NOMO-1 (cell line): ENCODE results near the gene MSLN.
A peak's percentile ranks its signal among the peaks of the same experiment; 100 is the strongest.

Experiments
- DNase-seq, 2 experiments: peaks; one replicate each; lab custom pipeline; 2025; ENCODE audit not compliant: unreplicated experiment in 2 of 2; lab: John Stamatoyannopoulos, UW

The MSLN gene

DNA sequence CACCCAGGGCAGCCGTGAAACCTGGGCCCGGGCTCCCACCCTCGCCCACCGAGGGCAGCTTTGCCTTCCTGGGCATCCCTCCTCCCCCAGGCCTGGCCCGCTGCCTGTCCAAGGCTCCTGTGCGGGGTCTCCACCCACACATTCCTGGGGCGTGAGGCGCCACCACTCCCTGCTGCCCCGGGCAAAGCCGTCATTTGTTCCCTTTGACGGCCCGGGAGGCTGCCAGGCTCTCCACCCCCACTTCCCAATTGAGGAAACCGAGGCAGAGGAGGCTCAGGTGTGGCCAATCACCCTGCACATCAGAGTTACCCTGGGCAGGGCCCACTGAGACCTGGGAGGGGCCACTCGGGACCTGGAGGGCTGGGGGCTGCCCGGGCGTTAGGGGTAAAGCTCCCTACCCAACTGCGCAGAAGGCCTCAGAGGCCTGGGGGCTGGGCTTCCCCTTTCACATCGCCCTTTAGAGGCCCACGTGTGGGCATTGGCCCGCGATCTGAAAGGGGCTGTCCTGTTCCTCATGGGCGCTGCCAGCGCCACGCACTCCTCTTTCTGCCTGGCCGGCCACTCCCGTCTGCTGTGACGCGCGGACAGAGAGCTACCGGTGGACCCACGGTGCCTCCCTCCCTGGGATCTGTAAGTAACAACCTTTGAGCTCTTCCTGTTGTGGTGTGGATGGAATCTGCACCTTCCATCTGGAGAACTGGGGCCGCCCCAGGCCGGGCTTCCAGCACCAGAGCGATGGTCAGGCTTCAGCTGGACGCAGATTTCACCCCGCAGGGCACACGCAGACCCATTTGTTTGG, at the start of gene MSLN:
Gene MSLN, plus strand, starts transcription at position 190 of the 799 bp plus-strand sequence. CDS start 1,947 bp downstream, outside the sequence.
- DNase-seq, result peak; percentile 89 to 90

DNA sequence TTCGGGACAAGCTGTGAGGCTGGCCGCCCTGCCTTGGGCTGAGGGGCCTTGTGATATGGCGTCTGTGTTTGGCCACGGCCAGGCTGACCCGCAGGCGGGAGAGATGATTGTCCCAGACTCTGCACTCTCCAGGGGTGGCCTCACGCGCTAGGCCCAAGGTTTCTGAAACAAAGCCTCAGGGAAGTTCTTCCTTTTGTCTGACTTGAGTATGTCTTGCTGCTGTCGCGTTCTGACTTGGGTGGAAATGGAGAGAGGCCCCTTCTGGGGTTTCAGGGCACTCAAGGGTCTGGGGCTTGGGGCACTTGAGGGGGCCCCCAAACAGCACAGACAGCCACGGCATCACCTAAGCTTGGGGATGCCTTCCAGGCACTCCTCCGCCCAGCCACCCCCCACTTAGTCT, 49.5 kb upstream of the MSLN start:
- no peak for DNase-seq

DNA sequence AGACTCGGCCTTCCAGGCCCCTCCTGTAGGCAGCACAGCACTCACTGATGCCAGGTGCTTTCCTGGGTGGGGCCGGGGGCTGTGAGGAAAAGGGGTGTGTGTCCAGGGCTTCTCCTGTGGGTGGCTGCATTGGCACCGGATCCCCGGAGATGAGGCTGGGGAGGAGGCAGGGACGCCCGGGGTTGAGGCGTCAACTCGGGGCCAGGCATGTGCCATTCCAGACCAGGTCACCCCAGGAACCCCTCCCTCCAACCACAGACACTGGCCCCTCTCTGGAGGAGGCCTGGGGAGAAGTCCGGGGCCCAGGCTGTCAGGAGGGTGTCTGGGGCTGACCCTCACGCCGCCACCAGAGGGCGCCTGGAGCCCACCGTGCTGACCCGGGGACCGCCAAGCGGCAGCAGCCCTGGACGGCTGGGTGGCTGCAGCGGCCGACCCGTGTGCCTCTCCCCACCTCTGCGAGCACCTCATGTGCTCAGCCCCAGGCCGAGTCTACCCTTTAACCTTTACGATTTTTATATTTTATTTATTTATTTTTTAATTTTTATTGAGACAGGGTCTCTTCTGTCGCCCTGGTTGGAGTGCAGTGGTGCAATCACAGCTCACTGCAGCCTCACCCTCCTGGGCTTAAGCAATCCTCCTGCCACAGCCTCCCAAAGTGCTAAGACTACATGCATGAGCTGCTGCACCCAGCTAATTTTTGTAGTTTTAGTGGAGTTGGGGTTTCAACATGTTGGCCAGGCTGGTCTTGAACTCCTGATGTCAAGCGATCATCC, 48.8 kb upstream of the MSLN start:
- DNase-seq, result peak; percentile 62 to 65

DNA sequence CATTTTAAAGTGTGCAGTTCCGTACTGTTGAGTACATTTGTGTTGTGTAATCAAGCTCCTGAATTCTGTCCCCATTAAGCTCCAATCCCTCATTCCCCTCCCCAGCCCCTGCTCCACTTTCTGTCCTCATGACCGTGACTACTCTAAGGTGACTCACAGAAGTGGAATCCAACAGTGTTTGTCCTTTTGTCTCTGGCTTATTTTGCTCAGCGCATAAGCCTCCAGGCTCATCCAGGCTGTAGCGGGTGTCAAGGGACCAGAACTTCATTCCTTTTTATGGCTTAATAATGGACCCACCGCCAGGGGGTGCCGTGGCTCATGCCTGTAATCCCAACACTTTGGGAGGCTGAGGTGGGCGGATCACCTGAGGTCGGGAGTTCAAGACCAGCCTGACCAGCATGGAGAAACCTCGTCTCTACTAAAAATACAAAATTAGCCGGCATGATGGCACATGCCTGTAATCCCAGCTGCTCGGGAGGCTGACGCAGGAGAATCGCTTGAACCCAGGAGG, 47.7 kb upstream of the MSLN start:
- DNase-seq, result peak in 1 of 2 experiments; percentile 17

DNA sequence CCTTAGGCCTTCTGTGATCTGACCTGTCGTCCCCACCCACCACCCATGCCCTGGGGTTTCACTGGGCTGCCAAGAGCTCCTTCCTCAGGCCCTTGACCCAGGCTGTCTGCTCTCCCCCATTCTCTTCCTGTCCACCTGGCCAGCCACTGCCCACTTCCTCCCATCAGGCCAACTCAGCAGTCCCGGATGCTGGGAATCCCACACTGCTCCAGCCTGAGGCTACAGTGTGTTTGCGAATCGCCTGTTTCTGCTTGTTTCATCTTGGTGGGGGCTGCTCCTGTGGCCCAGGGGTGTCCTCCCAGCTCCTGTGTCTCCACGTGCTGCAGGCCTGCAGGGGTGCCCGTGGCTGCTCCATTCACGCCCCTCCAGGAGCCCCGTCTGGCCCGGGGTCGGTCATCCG, 46.5 kb upstream of the MSLN start:
- no peak for DNase-seq

DNA sequence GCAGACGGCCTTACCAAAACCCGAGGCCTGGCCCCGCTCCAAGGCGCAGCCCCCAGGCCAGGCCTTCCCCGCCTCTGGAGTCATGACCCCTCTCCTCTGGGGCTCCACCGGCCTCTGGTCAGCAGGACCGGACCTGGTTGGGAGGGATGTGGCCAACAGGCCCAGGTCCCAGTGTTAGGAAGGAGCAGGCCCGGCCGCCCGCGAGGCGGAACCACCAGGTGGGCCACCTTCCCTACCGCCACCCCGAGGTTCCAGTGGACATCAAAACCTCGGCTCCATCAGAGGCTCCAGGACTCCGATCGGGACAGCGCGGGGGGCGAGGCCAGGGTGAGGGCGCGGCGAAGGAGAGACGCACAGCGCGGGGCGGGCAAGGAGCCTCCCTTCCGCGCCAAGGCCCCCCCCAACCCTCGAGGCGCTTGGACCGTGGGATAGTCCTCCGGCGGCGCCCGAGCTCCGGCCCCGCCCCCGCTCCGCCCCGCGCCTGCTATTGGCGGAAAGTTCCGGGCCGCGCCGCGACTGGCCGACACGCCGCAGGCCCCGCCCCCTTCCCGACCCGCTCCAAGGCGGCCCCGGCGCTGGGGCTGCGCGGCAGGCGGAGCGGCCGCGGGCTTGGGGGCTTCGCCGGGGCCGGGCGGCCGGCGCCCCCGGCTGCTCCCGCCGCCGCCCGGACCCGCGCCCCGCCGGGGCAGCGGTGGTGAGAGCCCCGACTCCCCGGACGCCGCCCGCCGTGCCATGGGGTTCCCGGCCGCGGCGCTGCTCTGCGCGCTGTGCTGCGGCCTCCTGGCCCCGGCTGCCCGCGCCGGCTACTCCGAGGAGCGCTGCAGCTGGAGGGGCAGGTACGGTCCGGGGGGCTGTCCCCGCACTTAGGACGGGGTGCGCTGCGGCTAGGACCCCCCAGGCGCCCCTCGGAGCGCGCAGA, 45.7 kb upstream of the MSLN start, which contains the start of gene METRN:
Gene METRN, plus strand, starts transcription at position 561 of the 919 bp plus-strand sequence. Its CDS starts 172 bp downstream, at position 733.
- DNase-seq, result peak; percentile 78 to 91

DNA sequence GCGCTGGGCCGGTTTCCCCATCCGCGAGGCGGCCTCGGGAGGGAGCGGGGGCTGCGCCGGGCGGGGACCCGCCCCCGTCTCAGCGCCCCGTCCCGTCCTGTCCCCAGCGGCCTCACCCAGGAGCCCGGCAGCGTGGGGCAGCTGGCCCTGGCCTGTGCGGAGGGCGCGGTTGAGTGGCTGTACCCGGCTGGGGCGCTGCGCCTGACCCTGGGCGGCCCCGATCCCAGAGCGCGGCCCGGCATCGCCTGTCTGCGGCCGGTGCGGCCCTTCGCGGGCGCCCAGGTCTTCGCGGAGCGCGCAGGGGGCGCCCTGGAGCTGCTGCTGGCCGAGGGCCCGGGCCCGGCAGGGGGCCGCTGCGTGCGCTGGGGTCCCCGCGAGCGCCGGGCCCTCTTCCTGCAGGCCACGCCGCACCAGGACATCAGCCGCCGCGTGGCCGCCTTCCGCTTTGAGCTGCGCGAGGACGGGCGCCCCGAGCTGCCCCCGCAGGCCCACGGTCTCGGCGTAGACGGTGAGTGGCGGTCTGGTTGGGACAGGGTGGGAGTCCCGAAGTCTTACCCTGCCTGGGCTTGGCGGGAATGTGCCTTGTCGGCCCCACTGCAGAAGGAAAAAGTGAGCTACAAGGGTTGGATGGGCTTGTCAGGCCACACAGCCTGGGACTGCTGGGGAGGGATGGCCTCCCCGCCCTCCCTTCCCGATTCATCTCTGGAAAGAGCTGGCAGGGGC, 44.9 kb upstream of the MSLN start:
- DNase-seq, result no peak

DNA sequence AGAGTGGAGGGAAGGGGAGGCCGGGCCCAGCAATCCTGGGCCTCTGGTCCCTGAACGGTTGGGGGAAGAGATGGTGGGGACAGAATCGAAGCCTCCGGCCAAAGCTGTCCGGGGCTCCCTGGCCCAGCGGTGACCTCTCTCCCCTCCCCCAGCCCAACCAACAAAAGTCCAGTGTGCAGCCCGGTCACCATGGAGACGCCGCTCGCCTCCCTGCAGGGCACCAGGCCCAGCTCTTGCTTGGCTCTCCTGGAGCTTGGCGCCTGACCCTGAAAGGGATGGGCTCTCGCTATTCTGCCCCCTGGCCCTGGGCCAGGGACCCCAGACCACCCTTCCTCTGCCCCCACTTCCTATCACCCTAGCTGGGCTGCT, 44.4 kb upstream of the MSLN start:
- no peak for DNase-seq

DNA sequence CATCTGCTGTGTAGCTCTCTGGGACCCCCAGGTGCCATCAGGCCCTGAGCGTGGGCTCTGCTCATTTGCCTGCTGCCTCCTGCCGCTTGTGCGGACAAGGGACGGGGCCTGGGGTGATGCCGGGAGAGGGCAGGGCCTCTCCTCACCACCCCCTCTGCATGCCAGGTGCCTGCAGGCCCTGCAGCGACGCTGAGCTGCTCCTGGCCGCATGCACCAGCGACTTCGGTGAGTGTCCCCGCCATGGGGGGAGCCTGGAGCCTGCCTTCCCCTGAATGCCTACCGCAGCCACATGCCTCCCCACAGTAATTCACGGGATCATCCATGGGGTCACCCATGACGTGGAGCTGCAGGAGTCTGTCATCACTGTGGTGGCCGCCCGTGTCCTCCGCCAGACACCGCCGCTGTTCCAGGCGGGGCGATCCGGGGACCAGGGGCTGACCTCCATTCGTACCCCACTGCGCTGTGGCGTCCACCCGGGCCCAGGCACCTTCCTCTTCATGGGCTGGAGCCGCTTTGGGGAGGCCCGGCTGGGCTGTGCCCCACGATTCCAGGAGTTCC, 43.7 kb upstream of the MSLN start:
- no peak for DNase-seq

DNA sequence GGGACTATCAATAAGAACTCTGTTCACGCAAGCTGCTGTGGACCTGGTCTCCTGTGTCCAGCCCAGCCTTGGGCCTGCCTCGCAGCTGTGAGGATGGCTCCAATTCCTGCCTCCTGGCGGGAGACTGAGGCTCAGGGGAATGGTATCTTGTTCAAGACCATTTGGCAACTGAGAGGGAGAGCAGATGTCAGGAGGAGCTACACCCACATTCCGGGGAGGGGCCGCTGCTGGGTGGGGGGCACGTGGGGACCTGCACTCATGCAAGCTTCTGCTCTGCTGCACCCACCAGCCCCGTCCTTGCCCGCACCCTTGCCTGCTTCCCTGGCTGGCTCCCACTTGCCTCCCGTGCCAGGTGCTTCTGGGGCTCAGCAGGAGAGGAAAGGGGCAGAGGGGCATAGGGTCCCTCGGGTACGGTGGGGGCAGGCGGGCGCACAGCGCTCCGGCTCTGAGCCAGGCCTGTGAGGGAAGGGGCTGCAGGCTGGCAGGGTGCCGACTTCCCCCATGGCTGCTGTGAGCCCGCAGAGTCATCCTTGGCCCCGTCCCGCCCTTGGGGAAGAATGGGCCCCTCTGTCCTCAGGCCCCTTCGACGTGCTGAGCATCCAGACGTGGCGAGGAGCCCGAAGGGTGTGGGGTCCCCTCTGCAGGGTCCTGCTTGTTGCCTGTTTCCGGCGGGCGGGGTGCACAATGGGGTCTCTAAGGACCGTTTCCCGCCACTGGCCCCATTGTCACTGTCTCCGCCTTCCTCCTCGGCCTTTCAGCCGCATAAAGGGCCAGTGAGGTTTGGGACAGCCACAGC, 42.9 kb upstream of the MSLN start:
- DNase-seq, result no peak

DNA sequence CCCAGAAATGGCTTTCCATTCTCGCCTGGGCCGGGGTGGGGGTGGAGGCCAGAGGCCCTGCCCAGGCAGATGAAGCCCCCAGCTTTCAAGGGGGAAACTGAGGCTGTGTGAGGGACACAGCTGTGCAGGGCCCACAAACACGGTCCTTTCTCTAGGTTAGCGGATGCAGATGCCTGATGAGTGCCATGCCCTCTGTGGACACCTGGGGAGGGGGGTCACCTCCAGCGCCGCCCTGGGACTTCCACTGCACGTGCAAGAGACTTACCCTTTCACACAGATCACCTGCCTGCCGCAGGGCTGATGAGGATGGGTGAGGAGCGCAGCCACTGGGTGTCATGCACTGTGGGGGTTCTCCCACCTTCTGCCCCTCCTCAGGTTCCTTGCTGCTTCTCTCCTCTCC, 42.1 kb upstream of the MSLN start:
- no peak for DNase-seq

DNA sequence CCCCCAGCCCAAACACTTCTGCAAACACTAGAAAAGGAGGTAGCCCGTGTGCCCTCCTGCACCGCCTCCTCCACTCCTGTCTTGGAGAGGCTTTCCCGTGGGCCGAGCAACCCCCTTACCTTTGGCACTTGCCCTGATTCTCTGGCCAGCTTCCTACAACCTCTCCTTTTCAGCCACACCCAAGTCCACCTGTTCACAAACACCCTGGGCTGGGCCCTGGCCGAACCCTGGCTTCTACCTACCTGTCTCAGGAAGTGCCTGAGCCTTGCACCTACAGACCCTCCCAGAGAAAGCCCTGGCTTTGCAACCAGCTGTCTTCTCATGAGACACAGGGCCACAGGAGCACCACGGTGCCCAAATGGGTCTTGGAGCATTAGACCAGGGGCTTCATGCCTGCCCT, 41.6 kb upstream of the MSLN start:
- no peak for DNase-seq

DNA sequence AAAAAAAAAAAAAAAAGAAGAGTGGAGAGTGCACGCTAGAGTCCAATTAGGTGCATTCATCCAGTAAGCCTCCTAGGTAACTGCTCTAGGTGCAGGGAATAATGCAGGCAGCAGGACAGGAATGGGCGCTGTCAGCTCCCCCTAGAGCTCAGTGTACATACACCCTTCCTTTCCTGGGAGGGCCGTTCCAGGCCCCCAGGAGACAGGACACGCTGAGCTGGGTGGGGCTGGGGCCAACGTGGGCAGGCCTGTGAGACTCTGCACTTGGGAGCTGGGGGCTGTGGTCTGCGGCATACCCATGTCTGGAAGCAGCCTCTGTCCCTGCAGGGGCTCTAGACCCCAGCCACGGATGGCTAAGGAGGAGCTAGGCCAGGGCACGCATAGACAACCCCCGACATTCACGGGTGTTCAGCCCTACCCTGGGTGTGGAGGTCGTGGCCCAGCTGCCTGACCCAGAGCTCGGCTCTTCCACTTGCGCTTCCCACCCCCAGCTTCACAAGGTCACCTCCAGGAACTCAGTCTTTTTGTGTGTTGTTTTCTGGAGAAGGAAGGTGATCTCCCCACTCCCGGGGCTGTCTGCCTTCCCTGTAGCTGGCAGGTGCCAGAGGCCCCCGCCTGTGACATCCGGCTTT, 40.6 kb upstream of the MSLN start:
- DNase-seq, result peak in 1 of 2 experiments; percentile 57

DNA sequence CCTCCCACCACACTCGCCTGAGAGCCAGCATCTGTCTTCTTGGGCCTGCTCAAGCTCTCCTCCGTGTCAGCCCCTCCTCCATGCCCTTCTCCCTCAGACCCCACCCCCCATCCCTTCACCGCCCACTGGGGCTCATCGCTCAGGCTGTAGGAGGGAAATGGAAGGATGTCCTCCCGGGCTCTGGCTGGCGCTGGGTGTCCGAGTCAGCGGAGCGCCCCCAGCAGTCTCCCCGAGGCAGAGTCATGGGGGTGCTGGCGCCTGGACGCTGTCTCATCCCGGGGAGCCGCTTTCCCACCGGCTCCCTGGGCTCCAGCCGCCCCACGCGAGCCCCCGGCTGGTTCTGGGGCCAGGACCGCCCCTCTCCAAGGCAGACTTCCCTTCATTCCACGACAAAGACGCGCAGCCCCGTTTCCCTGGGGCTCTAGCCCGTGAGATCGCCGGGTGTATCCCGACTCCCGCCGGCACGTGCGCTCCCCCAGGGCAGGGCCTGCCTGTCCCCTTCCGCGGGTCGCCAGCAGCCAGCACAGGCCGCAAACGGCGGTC, 40.0 kb upstream of the MSLN start:
- DNase-seq, result peak; percentile 23 to 57

DNA sequence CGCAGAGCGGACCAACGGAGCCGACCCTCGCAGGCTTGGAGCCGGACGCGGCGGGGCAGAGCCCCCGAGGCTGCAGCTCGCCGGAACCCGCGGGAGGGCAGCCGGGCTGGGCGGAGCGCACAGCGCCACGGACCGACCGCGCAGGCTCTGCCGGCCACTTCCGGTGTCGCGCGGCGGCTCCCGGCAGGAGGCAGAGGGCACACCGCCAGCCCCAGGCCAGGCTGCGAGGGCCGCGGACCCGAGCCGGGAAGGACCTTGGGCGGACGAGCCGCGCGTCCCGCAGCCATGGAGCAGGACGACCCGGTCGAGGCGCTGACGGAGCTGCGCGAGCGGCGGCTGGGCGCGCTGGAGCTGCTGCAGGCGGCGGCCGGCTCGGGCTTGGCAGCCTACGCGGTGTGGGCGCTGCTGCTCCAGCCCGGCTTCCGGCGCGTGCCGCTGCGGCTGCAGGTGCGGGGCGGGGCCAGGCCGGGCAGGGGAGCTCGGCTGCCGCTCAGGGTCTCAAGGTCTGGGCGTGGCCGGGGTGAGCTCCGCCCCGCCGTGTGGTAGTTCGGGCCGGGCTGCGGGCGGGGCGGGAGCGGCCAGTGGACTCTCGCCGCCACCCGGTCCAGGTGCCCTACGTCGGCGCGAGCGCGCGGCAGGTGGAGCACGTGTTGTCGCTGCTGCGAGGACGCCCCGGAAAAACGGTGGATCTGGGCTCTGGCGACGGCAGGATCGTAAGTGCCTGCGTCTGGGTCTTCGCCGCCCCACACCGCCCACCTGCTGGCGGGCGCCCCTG, 39.4 kb upstream of the MSLN start, which contains the start of gene ANTKMT:
Gene ANTKMT, plus strand, starts transcription at position 157 of the 775 bp plus-strand sequence. Its CDS starts 129 bp downstream, at position 286.
- peak; percentile 82 to 87 for DNase-seq

DNA sequence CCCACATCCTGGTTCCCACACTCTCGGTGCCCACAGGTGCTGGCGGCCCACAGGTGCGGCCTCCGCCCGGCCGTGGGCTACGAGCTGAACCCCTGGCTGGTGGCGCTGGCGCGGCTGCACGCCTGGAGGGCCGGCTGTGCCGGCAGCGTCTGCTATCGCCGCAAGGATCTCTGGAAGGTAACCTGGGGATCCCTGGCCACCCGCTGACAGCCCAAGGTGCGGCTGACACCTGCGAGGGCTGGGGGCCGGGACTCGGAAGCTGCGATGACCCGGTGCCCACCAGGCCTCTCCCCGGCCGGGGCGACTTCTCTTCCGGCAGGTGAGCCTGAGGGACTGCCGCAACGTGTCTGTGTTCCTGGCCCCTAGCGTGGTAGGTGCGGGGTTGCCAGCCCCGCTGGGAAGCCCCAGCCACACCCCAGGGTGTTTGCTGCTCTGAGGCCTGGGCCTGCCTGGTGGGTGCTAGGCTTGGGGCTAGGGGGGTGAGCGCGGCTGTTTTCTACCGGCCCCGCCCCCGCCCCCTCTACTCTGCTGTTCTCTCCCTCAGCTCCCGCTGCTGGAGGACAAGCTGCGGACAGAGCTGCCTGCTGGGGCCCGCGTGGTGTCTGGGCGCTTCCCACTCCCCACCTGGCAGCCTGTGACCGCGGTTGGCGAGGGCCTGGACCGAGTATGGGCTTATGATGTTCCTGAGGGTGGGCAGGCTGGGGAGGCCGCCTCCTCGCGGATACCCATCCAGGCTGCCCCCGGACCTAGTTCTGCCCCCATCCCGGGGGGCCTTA, 38.6 kb upstream of the MSLN start:
- DNase-seq, result no peak
